ENCODE measurements around the gene UBIAD1.

- no peak for TF ChIP-seq YY1 (IDR thresholded peaks at IDR 0.05; ENCODE audit: insufficient read depth, insufficient read length)
- TF ChIP-seq SUZ12 (IDR thresholded peaks at IDR 0.05; ENCODE audit: extremely low read depth, insufficient read depth, insufficient read length) = no peak
- no peak for TF ChIP-seq ZNF274 (IDR thresholded peaks at IDR 0.05; ENCODE audit: low read depth, low read length)
Observed at GRCh38 chr1:11334821-11335220, 61.8 kb downstream of the UBIAD1 start.
